ENCODE data around the gene GRM8.
"Not testable (repeated sequence)": the region's sequence is repeated elsewhere in the genome, so short reads cannot be mapped to it uniquely, and the experiment has no call there.

GRM8 gene

DNA sequence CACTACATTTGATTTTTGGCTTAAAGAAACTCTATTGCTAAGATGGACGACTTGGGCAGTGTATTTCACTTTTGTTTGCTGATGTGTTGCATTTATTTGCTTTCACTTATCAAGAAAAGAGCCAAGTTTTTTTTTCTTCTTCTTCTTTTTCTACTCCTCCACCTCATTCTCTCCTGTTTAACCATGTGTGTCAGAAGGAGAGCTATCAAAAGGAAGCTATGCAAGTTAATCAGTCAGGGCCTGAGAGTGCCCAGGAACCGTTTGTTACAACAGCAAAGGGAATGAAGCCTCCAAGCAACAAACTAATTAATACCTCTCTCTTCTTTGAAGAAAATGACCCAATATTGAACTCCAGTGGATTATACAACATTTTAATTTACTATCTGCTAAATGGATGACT is 299.3 kb downstream of the GRM8 start:
- WGBS, 2 experiments, result 25 to 64% methylated on average over 1 to 2 of the region's 2 CpGs
- no peaks in the 10 kb centered on the region for H3K36me3 ChIP-seq (ENCODE audit: control insufficient read depth, insufficient read depth, low read length)
- H3K4me3 ChIP-seq (ENCODE audit: insufficient read depth, low read depth, low read length), result no peak overlapping the region
- no peaks in the 10 kb centered on the region for H3K27me3 ChIP-seq (ENCODE audit: control insufficient read depth, insufficient read depth, low read length, poor library complexity, severe bottlenecking)
- H3K9me3 ChIP-seq (ENCODE audit: control insufficient read depth, low read length), result no peaks in the 10 kb centered on the region
- no peaks in the 10 kb centered on the region for H3K4me1 ChIP-seq (ENCODE audit: control insufficient read depth, insufficient read depth, low read length)
- H3K27ac ChIP-seq (ENCODE audit: insufficient read depth, low read depth, low read length, poor library complexity, severe bottlenecking), result peak overlapping the region; percentile 23

DNA sequence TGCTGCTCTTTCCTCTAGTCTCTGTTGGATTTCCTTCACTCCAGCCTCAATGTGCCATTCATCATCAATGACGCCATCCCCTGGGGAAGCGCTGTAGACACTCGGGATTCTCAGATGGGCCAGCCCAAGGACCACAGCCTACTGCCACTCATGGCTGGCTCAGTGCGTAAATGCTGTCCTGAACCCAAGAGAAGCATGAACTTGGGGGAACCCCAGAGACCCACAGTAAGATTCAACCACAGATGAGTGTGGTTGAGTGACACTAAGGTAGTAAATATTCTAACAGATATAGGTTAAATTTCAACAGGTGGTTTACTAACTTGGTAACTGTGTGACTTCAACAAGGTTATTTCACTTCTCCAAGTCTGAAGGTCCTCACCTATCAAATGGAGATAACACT is 304.1 kb downstream of the GRM8 start:
- Histone ChIP-seq H3K27me3 (ENCODE audit: control insufficient read depth, insufficient read depth, low read length, poor library complexity, severe bottlenecking) (no peaks in the 10 kb centered on the region), H3K4me3 (ENCODE audit: insufficient read depth, low read depth, low read length) (no peak overlapping the region), H3K9me3 (ENCODE audit: control insufficient read depth, low read length) (no peaks in the 10 kb centered on the region), H3K4me1 (ENCODE audit: control insufficient read depth, insufficient read depth, low read length) (no peaks in the 10 kb centered on the region), H3K27ac (ENCODE audit: insufficient read depth, low read depth, low read length, poor library complexity, severe bottlenecking) (no peak overlapping the region), H3K36me3 (ENCODE audit: control insufficient read depth, insufficient read depth, low read length) (no peaks in the 10 kb centered on the region)
- 86 to 97% methylated on average over 4 of the region's 4 CpGs for WGBS, 2 experiments

DNA sequence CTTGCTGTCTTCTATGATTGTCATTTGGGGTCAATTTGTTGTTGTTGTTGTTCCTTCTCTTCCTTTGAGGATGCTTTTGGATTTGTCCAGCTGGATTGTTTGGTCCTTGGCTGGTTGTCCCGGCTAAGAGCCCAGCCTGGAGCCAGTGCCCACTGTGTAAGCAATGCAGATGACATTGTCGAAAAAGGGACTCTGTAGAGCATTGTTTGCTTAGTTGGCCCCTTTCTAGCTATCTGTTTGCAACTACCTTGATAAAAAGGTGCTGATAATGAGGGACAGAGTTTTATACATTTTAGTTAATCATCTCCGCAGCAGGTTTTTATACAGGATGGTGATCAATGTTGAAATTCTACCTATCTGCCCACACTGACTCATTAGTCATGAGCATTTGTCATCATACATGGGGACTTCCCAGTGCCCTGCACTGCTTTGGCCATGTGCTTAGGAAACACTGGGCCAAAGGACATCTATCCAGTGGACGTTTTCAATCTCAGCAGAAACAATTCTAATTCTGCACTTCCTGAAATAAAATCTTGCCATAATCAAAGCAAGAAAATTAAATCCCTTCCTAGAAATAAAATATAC is 311.9 kb downstream of the GRM8 start:
- no peaks in the 10 kb centered on the region for H3K27me3 ChIP-seq (ENCODE audit: control insufficient read depth, insufficient read depth, low read length, poor library complexity, severe bottlenecking)
- H3K36me3 ChIP-seq (ENCODE audit: control insufficient read depth, insufficient read depth, low read length), result no peaks in the 10 kb centered on the region
- no peaks in the 10 kb centered on the region for H3K4me1 ChIP-seq (ENCODE audit: control insufficient read depth, insufficient read depth, low read length)
- H3K4me3 ChIP-seq (ENCODE audit: insufficient read depth, low read depth, low read length), result no peak overlapping the region
- no peaks in the 10 kb centered on the region for H3K9me3 ChIP-seq (ENCODE audit: control insufficient read depth, low read length)
- WGBS, 2 experiments, result 91 to 94% methylated on average over 4 of the region's 4 CpGs
- H3K27ac ChIP-seq (ENCODE audit: insufficient read depth, low read depth, low read length, poor library complexity, severe bottlenecking), result no peak overlapping the region

DNA sequence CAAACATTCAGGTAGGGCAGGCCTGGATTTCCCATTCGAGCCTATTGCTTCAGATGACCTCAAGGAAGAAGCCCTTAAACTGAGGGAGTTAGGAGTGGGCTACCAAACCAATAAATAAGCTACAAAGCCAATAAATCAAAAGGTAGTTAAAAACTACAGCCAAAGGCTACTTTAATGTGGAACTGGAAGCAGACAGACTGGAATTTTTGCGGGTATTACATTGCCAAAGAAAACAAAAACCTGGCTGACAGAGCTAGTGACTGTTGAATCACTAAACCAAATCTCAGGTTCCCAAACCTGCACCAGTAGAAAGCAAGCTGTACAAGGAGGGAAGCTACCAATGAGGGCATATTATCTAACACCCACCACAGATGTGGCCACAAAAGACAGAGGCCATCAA is 315.6 kb downstream of the GRM8 start:
- Histone ChIP-seq H3K4me3 (ENCODE audit: insufficient read depth, low read depth, low read length) (no peak overlapping the region), H3K27me3 (ENCODE audit: control insufficient read depth, insufficient read depth, low read length, poor library complexity, severe bottlenecking) (no peaks in the 10 kb centered on the region), H3K4me1 (ENCODE audit: control insufficient read depth, insufficient read depth, low read length) (no peaks in the 10 kb centered on the region), H3K27ac (ENCODE audit: insufficient read depth, low read depth, low read length, poor library complexity, severe bottlenecking) (no peak overlapping the region), H3K9me3 (ENCODE audit: control insufficient read depth, low read length) (no peaks in the 10 kb centered on the region), H3K36me3 (ENCODE audit: control insufficient read depth, insufficient read depth, low read length) (no peaks in the 10 kb centered on the region)
- 91 to 100% methylated on average over 1 to 2 of the region's 2 CpGs for WGBS, 2 experiments

DNA sequence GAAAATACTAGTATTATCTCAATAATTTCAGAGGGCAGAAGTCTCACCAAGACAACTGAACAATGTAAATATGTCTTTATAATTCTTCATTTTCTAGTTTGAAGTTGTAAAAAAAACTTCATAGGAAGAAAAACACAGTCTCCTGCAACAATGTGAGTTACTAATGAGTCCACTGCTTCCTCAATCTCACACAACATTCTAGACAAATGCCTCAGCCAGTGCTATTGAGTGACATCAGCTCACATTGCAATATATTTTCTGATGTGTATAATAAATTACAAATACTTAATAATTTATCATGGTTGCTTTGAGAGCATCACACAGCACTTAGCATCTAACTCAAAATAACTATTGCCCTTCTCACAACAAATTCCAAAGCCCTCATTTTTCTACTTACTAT is 321.2 kb downstream of the GRM8 start:
- Histone ChIP-seq H3K9me3 (ENCODE audit: control insufficient read depth, low read length) (no peaks in the 10 kb centered on the region), H3K36me3 (ENCODE audit: control insufficient read depth, insufficient read depth, low read length) (no peaks in the 10 kb centered on the region), H3K27me3 (ENCODE audit: control insufficient read depth, insufficient read depth, low read length, poor library complexity, severe bottlenecking) (no peaks in the 10 kb centered on the region), H3K4me1 (ENCODE audit: control insufficient read depth, insufficient read depth, low read length) (no peaks in the 10 kb centered on the region), H3K27ac (ENCODE audit: insufficient read depth, low read depth, low read length, poor library complexity, severe bottlenecking) (no peak overlapping the region), H3K4me3 (ENCODE audit: insufficient read depth, low read depth, low read length) (no peak overlapping the region)

DNA sequence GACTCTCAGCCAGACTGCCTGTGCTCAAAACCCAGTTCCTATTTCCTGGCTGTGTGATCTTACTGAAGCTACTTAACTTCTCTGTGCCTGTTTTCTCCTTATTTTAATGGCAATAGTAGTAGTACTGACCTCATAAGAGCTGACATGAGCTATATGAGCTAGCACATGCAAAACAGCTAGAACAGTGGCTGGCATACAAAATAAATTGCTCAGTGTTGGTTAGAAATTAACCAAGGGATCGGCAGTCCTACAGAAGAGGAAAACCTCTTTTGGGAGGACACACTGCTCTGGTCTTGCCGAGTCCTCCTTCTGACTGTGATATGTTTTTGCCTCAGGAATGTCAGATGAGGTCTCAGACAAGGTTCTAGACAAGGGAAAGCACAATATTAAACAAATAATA is 322.6 kb downstream of the GRM8 start:
- no peak overlapping the region for H3K27ac ChIP-seq (ENCODE audit: insufficient read depth, low read depth, low read length, poor library complexity, severe bottlenecking)
- H3K4me3 ChIP-seq (ENCODE audit: insufficient read depth, low read depth, low read length), result no peak overlapping the region
- H3K9me3 ChIP-seq (ENCODE audit: control insufficient read depth, low read length), result no peaks in the 10 kb centered on the region
- H3K36me3 ChIP-seq (ENCODE audit: control insufficient read depth, insufficient read depth, low read length), result no peaks in the 10 kb centered on the region
- 84 to 91% methylated on average over 2 of the region's 2 CpGs for WGBS, 2 experiments
- H3K4me1 ChIP-seq (ENCODE audit: control insufficient read depth, insufficient read depth, low read length), result no peaks in the 10 kb centered on the region
- no peaks in the 10 kb centered on the region for H3K27me3 ChIP-seq (ENCODE audit: control insufficient read depth, insufficient read depth, low read length, poor library complexity, severe bottlenecking)

DNA sequence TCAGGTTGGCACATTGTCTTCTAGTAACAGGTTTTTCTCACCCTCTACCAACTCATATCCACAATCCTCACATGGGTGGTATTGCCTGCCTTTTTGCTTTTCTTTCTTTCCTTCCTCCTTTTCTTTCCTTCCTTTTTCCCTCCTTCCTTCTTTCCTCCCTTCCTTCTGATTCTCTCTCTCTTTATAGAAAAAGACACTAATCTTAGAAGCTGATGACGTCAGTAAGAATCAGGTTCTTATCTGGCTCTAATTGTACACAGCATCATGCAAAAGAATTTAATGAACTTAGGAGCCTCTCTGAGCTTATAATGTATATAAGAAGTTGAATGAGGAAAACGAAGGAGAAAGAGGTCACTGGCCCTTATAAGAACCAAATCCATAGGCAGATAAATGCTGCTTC is 328.3 kb downstream of the GRM8 start:
- Histone ChIP-seq H3K4me1 (ENCODE audit: control insufficient read depth, insufficient read depth, low read length) (peaks cover 4% of the 10 kb centered on the region), H3K36me3 (ENCODE audit: control insufficient read depth, insufficient read depth, low read length) (no peaks in the 10 kb centered on the region), H3K9me3 (ENCODE audit: control insufficient read depth, low read length) (no peaks in the 10 kb centered on the region), H3K27ac (ENCODE audit: insufficient read depth, low read depth, low read length, poor library complexity, severe bottlenecking) (no peak overlapping the region), H3K4me3 (ENCODE audit: insufficient read depth, low read depth, low read length) (no peak overlapping the region), H3K27me3 (ENCODE audit: control insufficient read depth, insufficient read depth, low read length, poor library complexity, severe bottlenecking) (no peaks in the 10 kb centered on the region)
- 80 to 86% methylated on average over 1 to 2 of the region's 2 CpGs for WGBS, 2 experiments

DNA sequence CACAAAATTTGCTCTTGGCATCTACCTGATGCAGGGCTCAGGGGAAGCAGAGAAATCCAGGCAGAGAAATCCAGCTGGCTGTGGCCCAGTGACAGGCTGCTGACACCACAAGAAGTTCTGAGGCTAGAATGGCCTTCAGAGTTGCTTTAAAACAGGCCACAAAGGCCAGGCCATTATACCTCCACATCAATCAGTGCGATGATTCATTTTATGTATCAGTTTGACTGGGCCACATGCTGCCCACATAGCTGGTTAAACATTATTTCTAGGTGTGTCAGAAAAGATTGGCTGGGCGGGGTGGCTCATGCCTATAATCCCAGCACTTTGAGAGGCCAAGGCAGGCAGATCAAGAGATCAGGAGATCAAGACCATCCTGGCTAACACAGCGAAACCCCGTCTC is 341.1 kb downstream of the GRM8 start:
- not testable (repeated sequence) for H3K27me3 ChIP-seq (ENCODE audit: control insufficient read depth, insufficient read depth, low read length, poor library complexity, severe bottlenecking); H3K27ac ChIP-seq (ENCODE audit: insufficient read depth, low read depth, low read length, poor library complexity, severe bottlenecking); H3K9me3 ChIP-seq (ENCODE audit: control insufficient read depth, low read length); H3K4me3 ChIP-seq (ENCODE audit: insufficient read depth, low read depth, low read length); H3K4me1 ChIP-seq (ENCODE audit: control insufficient read depth, insufficient read depth, low read length); H3K36me3 ChIP-seq (ENCODE audit: control insufficient read depth, insufficient read depth, low read length)
- WGBS, 2 experiments, result 88 to 98% methylated on average over 4 of the region's 4 CpGs

DNA sequence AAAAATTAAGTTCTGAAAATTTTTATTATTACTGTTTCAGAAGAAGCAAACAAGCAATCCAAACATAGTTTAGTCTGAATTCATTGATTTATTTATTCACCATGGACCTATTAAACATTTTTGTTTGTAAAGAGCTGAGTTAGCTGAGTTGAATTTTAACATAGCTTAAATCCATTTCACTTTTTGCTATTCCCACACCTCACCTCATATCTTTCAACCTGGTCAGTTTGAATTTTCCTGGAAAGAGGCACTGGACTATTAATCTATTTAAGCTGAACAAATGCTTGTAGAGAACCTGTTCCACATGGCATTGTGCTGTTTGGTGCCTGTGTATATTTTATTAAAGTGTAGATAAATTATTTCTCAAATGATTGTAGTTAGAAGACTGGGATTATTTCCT is 344.2 kb downstream of the GRM8 start:
- H3K9me3 ChIP-seq (ENCODE audit: control insufficient read depth, low read length); H3K4me3 ChIP-seq (ENCODE audit: insufficient read depth, low read depth, low read length): not testable (repeated sequence)

DNA sequence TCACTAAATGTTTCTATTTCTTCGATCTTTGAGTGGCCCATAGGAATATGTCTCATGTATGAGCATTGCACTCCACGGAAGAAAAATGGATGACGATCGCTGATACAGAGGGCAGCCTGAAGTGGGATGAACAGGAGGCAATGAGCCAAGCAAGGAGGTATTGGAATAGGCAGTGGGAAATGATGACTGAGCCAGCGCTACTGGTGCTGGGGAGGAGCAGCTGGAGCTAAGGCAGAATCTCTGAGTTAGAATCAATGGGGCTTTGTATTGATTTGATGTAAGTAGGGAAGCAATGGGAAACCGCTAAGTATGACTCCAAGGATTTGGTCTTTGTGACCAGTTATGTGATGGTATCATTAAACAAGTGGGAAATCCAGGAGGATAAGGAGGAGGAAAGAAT is 345.1 kb downstream of the GRM8 start:
- not testable (repeated sequence) for H3K4me3 ChIP-seq (ENCODE audit: insufficient read depth, low read depth, low read length); H3K9me3 ChIP-seq (ENCODE audit: control insufficient read depth, low read length); H3K27ac ChIP-seq (ENCODE audit: insufficient read depth, low read depth, low read length, poor library complexity, severe bottlenecking); H3K36me3 ChIP-seq (ENCODE audit: control insufficient read depth, insufficient read depth, low read length); H3K4me1 ChIP-seq (ENCODE audit: control insufficient read depth, insufficient read depth, low read length); H3K27me3 ChIP-seq (ENCODE audit: control insufficient read depth, insufficient read depth, low read length, poor library complexity, severe bottlenecking)
- WGBS, 2 experiments, result 93 to 96% methylated on average over 6 of the region's 6 CpGs

More for the DNA sequence above, 344.2 kb downstream of the GRM8 start:
- H3K36me3 ChIP-seq (ENCODE audit: control insufficient read depth, insufficient read depth, low read length); H3K4me1 ChIP-seq (ENCODE audit: control insufficient read depth, insufficient read depth, low read length); H3K27me3 ChIP-seq (ENCODE audit: control insufficient read depth, insufficient read depth, low read length, poor library complexity, severe bottlenecking); H3K27ac ChIP-seq (ENCODE audit: insufficient read depth, low read depth, low read length, poor library complexity, severe bottlenecking): not testable (repeated sequence)

DNA sequence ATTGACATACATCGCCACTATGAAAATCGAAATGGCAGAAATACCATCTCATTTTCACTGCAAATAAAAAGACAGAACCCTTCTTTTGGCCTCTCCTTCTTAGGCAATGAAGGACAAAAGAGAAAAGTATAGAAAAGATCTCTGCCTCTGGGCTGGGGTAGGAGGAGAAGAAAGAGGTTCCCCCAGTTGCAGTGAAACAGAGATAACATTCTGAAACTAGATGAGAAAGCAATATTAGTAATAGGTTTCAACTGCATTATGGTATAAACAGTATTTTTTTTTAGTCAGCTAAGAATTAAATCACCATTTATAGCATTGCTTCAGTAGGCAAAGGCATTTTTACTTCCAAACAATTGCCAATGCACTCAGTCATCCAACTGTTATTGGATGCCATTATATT is 347.5 kb downstream of the GRM8 start:
- 60 to 75% methylated on average over 2 of the region's 2 CpGs for WGBS, 2 experiments
- not testable (repeated sequence) for H3K36me3 ChIP-seq (ENCODE audit: control insufficient read depth, insufficient read depth, low read length); H3K9me3 ChIP-seq (ENCODE audit: control insufficient read depth, low read length); H3K4me3 ChIP-seq (ENCODE audit: insufficient read depth, low read depth, low read length); H3K27ac ChIP-seq (ENCODE audit: insufficient read depth, low read depth, low read length, poor library complexity, severe bottlenecking); H3K4me1 ChIP-seq (ENCODE audit: control insufficient read depth, insufficient read depth, low read length); H3K27me3 ChIP-seq (ENCODE audit: control insufficient read depth, insufficient read depth, low read length, poor library complexity, severe bottlenecking)
